ENCODE data around the gene IL7R. TPM values are rescaled to one million over a fixed set of nuclear protein-coding genes. Genes with fewer than 3 reads are reported as not detected.

IL7R gene
- total and polyA plus RNA-seq, 4 donors: 0.56 to 8.6 (median 4.5) TPM

GRCh38 chr5:35902046-35902672, 45.5 kb downstream of the IL7R start:
- Histone ChIP-seq H3K27ac (ENCODE audit: low read depth in 1 of 2, low read length in 2 of 2) (no peak overlapping the region), H3K36me3 (ENCODE audit: control insufficient read depth in 1 of 2, insufficient read depth in 2 of 2, low read length in 1 of 2) (no peaks in the 10 kb centered on the region), H3K27me3 (ENCODE audit: control insufficient read depth in 1 of 2, insufficient read depth in 2 of 2, low read length in 1 of 2) (peaks cover 0 to 2% of the 10 kb centered on the region in 2 donors), H3K4me3 (ENCODE audit: low read length in 2 of 2) (no peak overlapping the region), H3K9me3 (ENCODE audit: control insufficient read depth, low read length) (no peaks in the 10 kb centered on the region), H3K4me1 (ENCODE audit: control insufficient read depth in 1 of 2, insufficient read depth in 2 of 2, low read length in 2 of 2) (no peaks in the 10 kb centered on the region)
- WGBS, 2 donors: 59 to 65% methylated on average over 2 of the region's 2 CpGs
- intact Hi-C loops (cut with DNase I): no loop called here
- ATAC-seq (ENCODE audit: low FRiP score) (no peak), DNase-seq (no peak)

- H3K9me3 ChIP-seq (ENCODE audit: control insufficient read depth, low read length): no peaks in the 10 kb centered on the region
- no peaks in the 10 kb centered on the region for H3K4me1 ChIP-seq (ENCODE audit: control insufficient read depth in 1 of 2, insufficient read depth in 2 of 2, low read length in 2 of 2)
- H3K27ac ChIP-seq (ENCODE audit: low read depth in 1 of 2, low read length in 2 of 2): no peak overlapping the region
- WGBS, 2 donors: 87 to 88% methylated on average over 6 of the region's 6 CpGs
- ATAC-seq (ENCODE audit: low FRiP score): no peak
- no peak for DNase-seq
- intact Hi-C loops (cut with DNase I): no loop called here
- H3K36me3 ChIP-seq (ENCODE audit: control insufficient read depth in 1 of 2, insufficient read depth in 2 of 2, low read length in 1 of 2): no peaks in the 10 kb centered on the region
- no peak overlapping the region for H3K4me3 ChIP-seq (ENCODE audit: low read length in 2 of 2)
- H3K27me3 ChIP-seq (ENCODE audit: control insufficient read depth in 1 of 2, insufficient read depth in 2 of 2, low read length in 1 of 2): peaks cover 0 to 5% of the 10 kb centered on the region in 2 donors
These were observed 47.0 kb downstream of the IL7R start for GRCh38 chr5:35903631-35904203.

GRCh38 chr5:35904443-35905132, 47.9 kb downstream of the IL7R start:
- intact Hi-C loops (cut with DNase I): no loop called here
- no peak for ATAC-seq (ENCODE audit: low FRiP score)
- H3K36me3 ChIP-seq (ENCODE audit: control insufficient read depth in 1 of 2, insufficient read depth in 2 of 2, low read length in 1 of 2): no peaks in the 10 kb centered on the region
- H3K27ac ChIP-seq (ENCODE audit: low read depth in 1 of 2, low read length in 2 of 2): no peak overlapping the region
- H3K9me3 ChIP-seq (ENCODE audit: control insufficient read depth, low read length): no peaks in the 10 kb centered on the region
- DNase-seq: no peak
- no peak overlapping the region for H3K4me3 ChIP-seq (ENCODE audit: low read length in 2 of 2)
- peaks cover 0 to 5% of the 10 kb centered on the region in 2 donors for H3K27me3 ChIP-seq (ENCODE audit: control insufficient read depth in 1 of 2, insufficient read depth in 2 of 2, low read length in 1 of 2)
- H3K4me1 ChIP-seq (ENCODE audit: control insufficient read depth in 1 of 2, insufficient read depth in 2 of 2, low read length in 2 of 2): no peaks in the 10 kb centered on the region
- WGBS, 2 donors: 63 to 67% methylated on average over 11 of the region's 11 CpGs

- no peaks in the 10 kb centered on the region for H3K4me1 ChIP-seq (ENCODE audit: control insufficient read depth in 1 of 2, insufficient read depth in 2 of 2, low read length in 2 of 2)
These were observed 51.5 kb downstream of the IL7R start for GRCh38 chr5:35908228-35908627.

GRCh38 chr5:35908814-35909213, 52.1 kb downstream of the IL7R start:
- H3K27me3 ChIP-seq (ENCODE audit: control insufficient read depth in 1 of 2, insufficient read depth in 2 of 2, low read length in 1 of 2): peaks cover 0 to 2% of the 10 kb centered on the region in 2 donors
- intact Hi-C loops (cut with DNase I): no loop called here
- no peak overlapping the region for H3K27ac ChIP-seq (ENCODE audit: low read depth in 1 of 2, low read length in 2 of 2)
- H3K36me3 ChIP-seq (ENCODE audit: control insufficient read depth in 1 of 2, insufficient read depth in 2 of 2, low read length in 1 of 2): no peaks in the 10 kb centered on the region
- H3K4me1 ChIP-seq (ENCODE audit: control insufficient read depth in 1 of 2, insufficient read depth in 2 of 2, low read length in 2 of 2): no peaks in the 10 kb centered on the region
- no peak overlapping the region for H3K4me3 ChIP-seq (ENCODE audit: low read length in 2 of 2)
- no peaks in the 10 kb centered on the region for H3K9me3 ChIP-seq (ENCODE audit: control insufficient read depth, low read length)
- ATAC-seq (ENCODE audit: low FRiP score) (no peak), DNase-seq (no peak)

More at GRCh38 chr5:35908228-35908627, 51.5 kb downstream of the IL7R start:
- Histone ChIP-seq H3K27ac (ENCODE audit: low read depth in 1 of 2, low read length in 2 of 2) (no peak overlapping the region), H3K36me3 (ENCODE audit: control insufficient read depth in 1 of 2, insufficient read depth in 2 of 2, low read length in 1 of 2) (no peaks in the 10 kb centered on the region), H3K4me3 (ENCODE audit: low read length in 2 of 2) (no peak overlapping the region), H3K9me3 (ENCODE audit: control insufficient read depth, low read length) (no peaks in the 10 kb centered on the region), H3K27me3 (ENCODE audit: control insufficient read depth in 1 of 2, insufficient read depth in 2 of 2, low read length in 1 of 2) (peaks cover 0 to 2% of the 10 kb centered on the region in 2 donors)
- 41 to 49% methylated on average over 1 of the region's 1 CpG for WGBS, 2 donors
- DNase-seq (no peak), ATAC-seq (ENCODE audit: low FRiP score) (no peak)
- intact Hi-C loops (cut with DNase I): no loop called here

GRCh38 chr5:35919191-35919590, 62.5 kb downstream of the IL7R start:
- intact Hi-C loops (cut with DNase I): no loop called here

GRCh38 chr5:35920890-35921289, 64.2 kb downstream of the IL7R start:
- 58 to 62% methylated on average over 11 of the region's 11 CpGs for WGBS, 2 donors
- peaks cover 5% of the 10 kb centered on the region for H3K9me3 ChIP-seq (ENCODE audit: control insufficient read depth, low read length)
- H3K27ac ChIP-seq (ENCODE audit: low read depth in 1 of 2, low read length in 2 of 2): no peak overlapping the region
- no peaks in the 10 kb centered on the region for H3K27me3 ChIP-seq (ENCODE audit: control insufficient read depth in 1 of 2, insufficient read depth in 2 of 2, low read length in 1 of 2)
- H3K4me1 ChIP-seq (ENCODE audit: control insufficient read depth in 1 of 2, insufficient read depth in 2 of 2, low read length in 2 of 2): no peaks in the 10 kb centered on the region
- H3K36me3 ChIP-seq (ENCODE audit: control insufficient read depth in 1 of 2, insufficient read depth in 2 of 2, low read length in 1 of 2): no peaks in the 10 kb centered on the region
- no peak for DNase-seq
- no peak overlapping the region for H3K4me3 ChIP-seq (ENCODE audit: low read length in 2 of 2)
- no peak for ATAC-seq (ENCODE audit: low FRiP score)
- intact Hi-C loops (cut with DNase I): no loop called here

More at GRCh38 chr5:35919191-35919590, 62.5 kb downstream of the IL7R start:
- Histone ChIP-seq H3K27ac (ENCODE audit: low read depth in 1 of 2, low read length in 2 of 2) (no peak overlapping the region), H3K36me3 (ENCODE audit: control insufficient read depth in 1 of 2, insufficient read depth in 2 of 2, low read length in 1 of 2) (no peaks in the 10 kb centered on the region), H3K9me3 (ENCODE audit: control insufficient read depth, low read length) (peaks cover 5% of the 10 kb centered on the region), H3K27me3 (ENCODE audit: control insufficient read depth in 1 of 2, insufficient read depth in 2 of 2, low read length in 1 of 2) (no peaks in the 10 kb centered on the region), H3K4me1 (ENCODE audit: control insufficient read depth in 1 of 2, insufficient read depth in 2 of 2, low read length in 2 of 2) (no peaks in the 10 kb centered on the region), H3K4me3 (ENCODE audit: low read length in 2 of 2) (no peak overlapping the region)
- no peak for ATAC-seq (ENCODE audit: low FRiP score)
- 44 to 50% methylated on average over 4 of the region's 4 CpGs for WGBS, 2 donors
- DNase-seq: no peak

GRCh38 chr5:35921930-35922329, 65.2 kb downstream of the IL7R start:
- Histone ChIP-seq H3K4me1 (ENCODE audit: control insufficient read depth in 1 of 2, insufficient read depth in 2 of 2, low read length in 2 of 2) (no peaks in the 10 kb centered on the region), H3K4me3 (ENCODE audit: low read length in 2 of 2) (no peak overlapping the region), H3K36me3 (ENCODE audit: control insufficient read depth in 1 of 2, insufficient read depth in 2 of 2, low read length in 1 of 2) (no peaks in the 10 kb centered on the region), H3K27me3 (ENCODE audit: control insufficient read depth in 1 of 2, insufficient read depth in 2 of 2, low read length in 1 of 2) (no peaks in the 10 kb centered on the region), H3K9me3 (ENCODE audit: control insufficient read depth, low read length) (peaks cover 5% of the 10 kb centered on the region), H3K27ac (ENCODE audit: low read depth in 1 of 2, low read length in 2 of 2) (no peak overlapping the region)
- 61 to 68% methylated on average over 5 of the region's 5 CpGs for WGBS, 2 donors
- no peak for DNase-seq
- ATAC-seq (ENCODE audit: low FRiP score): no peak
- intact Hi-C loops (cut with DNase I): no loop called here

- H3K4me3 ChIP-seq (ENCODE audit: low read length in 2 of 2): no peak overlapping the region
- intact Hi-C loops (cut with DNase I): no loop called here
- no peak overlapping the region for H3K27ac ChIP-seq (ENCODE audit: low read depth in 1 of 2, low read length in 2 of 2)
- ATAC-seq (ENCODE audit: low FRiP score) (no peak), DNase-seq (no peak)
- no peaks in the 10 kb centered on the region for H3K4me1 ChIP-seq (ENCODE audit: control insufficient read depth in 1 of 2, insufficient read depth in 2 of 2, low read length in 2 of 2)
- H3K9me3 ChIP-seq (ENCODE audit: control insufficient read depth, low read length): peaks cover 5% of the 10 kb centered on the region
- no peaks in the 10 kb centered on the region for H3K27me3 ChIP-seq (ENCODE audit: control insufficient read depth in 1 of 2, insufficient read depth in 2 of 2, low read length in 1 of 2)
- no peaks in the 10 kb centered on the region for H3K36me3 ChIP-seq (ENCODE audit: control insufficient read depth in 1 of 2, insufficient read depth in 2 of 2, low read length in 1 of 2)
- 71 to 72% methylated on average over 7 of the region's 7 CpGs for WGBS, 2 donors
These were observed 65.8 kb downstream of the IL7R start for GRCh38 chr5:35922468-35922867.

All from aorta (tissue), 5 donors.